ENCODE measurements around the gene BRME1. TPM values are rescaled to one million over a fixed set of nuclear protein-coding genes. Genes with fewer than 3 reads are reported as not detected.

Gene BRME1
- polyA plus RNA-seq, 1 donor (not counting 4 experiments of a cell fraction or from before 2014, with no cell fraction given), result 0.22 TPM

- no peak overlapping the region for H2AFZ ChIP-seq (ENCODE audit: control insufficient read depth, low read length)
- dilution Hi-C loops (cut with MboI; ENCODE audit: extremely low pct_ligation_motif_present, low sequenced_read_pairs), result no loop called here
- FAIRE-seq, result peak; percentile 77
These were observed 47.1 kb upstream of the BRME1 start for GRCh38 chr19:13952931-13953531.

GRCh38 chr19:13952154-13952930, 46.4 kb upstream of the BRME1 start, which contains the start of gene DCAF15:
TSS of gene DCAF15 (plus strand) at chr19:13952509. CDS start at chr19:13952513, 4 bp downstream.
- Histone ChIP-seq H2AFZ (ENCODE audit: control insufficient read depth, low read length) (peak within 1 kb of the TSS; percentile 75), H4K20me1 (ENCODE audit: control insufficient read depth, extremely low read depth, insufficient read depth, low read length) (no peaks in the 10 kb centered on the region), H3K9ac (ENCODE audit: control insufficient read depth, extremely low read depth, insufficient read depth, low read length) (peak within 1 kb of the TSS; percentile 72), H3K9me1 (ENCODE audit: control insufficient read depth, extremely low read depth, insufficient read depth, low read length) (no peaks in the 10 kb centered on the region), H3K27ac (ENCODE audit: control insufficient read depth, insufficient read depth, low read length) (peak within 1 kb of the TSS; percentile 49), H3K4me3 (ENCODE audit: control insufficient read depth in 2 of 3, extremely low read depth in 1 of 3, insufficient read depth in 2 of 3, low read depth in 1 of 3, low read length in 3 of 3) (peak within 1 kb of the TSS; percentile 62 to 99 (median 78)), H3K79me2 (ENCODE audit: control insufficient read depth, insufficient read depth, low read length) (peaks cover 19% of the 10 kb centered on the region), H3K36me3 (ENCODE audit: control insufficient read depth in 2 of 2, extremely low read depth in 1 of 2, insufficient read depth in 2 of 2, low read length in 2 of 2) (peaks cover 12 to 21% of the 10 kb centered on the region in 2 experiments), H3K27me3 (ENCODE audit: control insufficient read depth, extremely low read depth, insufficient read depth, low read length) (no peaks in the 10 kb centered on the region), H3K9me3 (ENCODE audit: control insufficient read depth, low read depth, low read length) (no peaks in the 10 kb centered on the region), H3K4me2 (ENCODE audit: control insufficient read depth, extremely low read depth, insufficient read depth, low read depth, low read length) (peak within 1 kb of the TSS; percentile 87), H3K4me1 (ENCODE audit: control insufficient read depth, extremely low read depth, insufficient read depth, low read length) (peaks cover 9% of the 10 kb centered on the region)
- peak; percentile 98 for DNase-seq (ENCODE audit: low read depth, low spot score)
- peak; percentile 79 for FAIRE-seq
- dilution Hi-C loops (cut with MboI; ENCODE audit: extremely low pct_ligation_motif_present, low sequenced_read_pairs), result no loop called here
- no peak for TF ChIP-seq EZH2 (IDR thresholded peaks at IDR 0.05; ENCODE audit: low read length)
- no peak for TF ChIP-seq CTCF (optimal IDR thresholded peaks at IDR 0.05 in 1 of 3, IDR thresholded peaks at IDR 0.05 in 1 of 3, conservative IDR thresholded peaks at IDR 0.05 in 1 of 3; ENCODE audit: extremely low read depth in 1 of 3, insufficient read depth in 2 of 3, low read length in 3 of 3)

More at GRCh38 chr19:13952931-13953531, 47.1 kb upstream of the BRME1 start:
- DNase-seq (ENCODE audit: low read depth, low spot score), result no peak
- Histone ChIP-seq H3K79me2 (ENCODE audit: control insufficient read depth, insufficient read depth, low read length) (peaks cover 19% of the 10 kb centered on the region), H3K4me3 (ENCODE audit: control insufficient read depth in 2 of 3, extremely low read depth in 1 of 3, insufficient read depth in 2 of 3, low read depth in 1 of 3, low read length in 3 of 3) (peak overlapping the region; percentile 62 to 99 (median 78)), H3K4me2 (ENCODE audit: control insufficient read depth, extremely low read depth, insufficient read depth, low read depth, low read length) (peak overlapping the region; percentile 87), H3K36me3 (ENCODE audit: control insufficient read depth in 2 of 2, extremely low read depth in 1 of 2, insufficient read depth in 2 of 2, low read length in 2 of 2) (peaks cover 16 to 23% of the 10 kb centered on the region in 2 experiments), H3K4me1 (ENCODE audit: control insufficient read depth, extremely low read depth, insufficient read depth, low read length) (peaks cover 9% of the 10 kb centered on the region), H3K27ac (ENCODE audit: control insufficient read depth, insufficient read depth, low read length) (peak overlapping the region; percentile 46), H4K20me1 (ENCODE audit: control insufficient read depth, extremely low read depth, insufficient read depth, low read length) (no peaks in the 10 kb centered on the region), H3K27me3 (ENCODE audit: control insufficient read depth, extremely low read depth, insufficient read depth, low read length) (no peaks in the 10 kb centered on the region), H3K9ac (ENCODE audit: control insufficient read depth, extremely low read depth, insufficient read depth, low read length) (peak overlapping the region; percentile 72), H3K9me3 (ENCODE audit: control insufficient read depth, low read depth, low read length) (no peaks in the 10 kb centered on the region), H3K9me1 (ENCODE audit: control insufficient read depth, extremely low read depth, insufficient read depth, low read length) (no peaks in the 10 kb centered on the region)
- no peak for TF ChIP-seq EZH2 (IDR thresholded peaks at IDR 0.05; ENCODE audit: low read length)
- TF ChIP-seq CTCF (optimal IDR thresholded peaks at IDR 0.05 in 1 of 3, IDR thresholded peaks at IDR 0.05 in 1 of 3, conservative IDR thresholded peaks at IDR 0.05 in 1 of 3; ENCODE audit: extremely low read depth in 1 of 3, insufficient read depth in 2 of 3, low read length in 3 of 3), result peak in 2 of 3 experiments; percentile 17 to 69
